Naive thymus-derived CD4-positive, alpha-beta T cell (primary cell): ENCODE data around the gene RPL27. TPM values are rescaled to one million over a fixed set of nuclear protein-coding genes. Genes with fewer than 3 reads are reported as not detected.

ENCODE experiments used
- ATAC-seq: fragments of 150-1000 bp; cut with Tn5 transposase; 2 replicates; pipeline ENCODE4 v1.10.0; 2021; ENCODE audit warnings: mild to moderate bottlenecking, moderate library complexity
- CTCF ChIA-PET: fragments of 350-600 bp; sonication (Branson Sonifier 250); formaldehyde crosslinking; loops from one replicate; lab custom pipeline; 2021; ENCODE audit warnings: antibody characterized with exemption; lab: Charles Lee
- POLR2A ChIA-PET: fragments of 350-600 bp; sonication (Branson Sonifier 250); formaldehyde crosslinking; loops from one replicate; lab custom pipeline; 2021; ENCODE audit warnings: antibody characterized with exemption, inconsistent platforms; lab: Charles Lee
- DNase-seq, 9 donors: peaks; one replicate each; pipeline versions ENCODE4 v3.0.0 to v3.0.0-alpha.2; 2020 to 2022; ENCODE audit warnings: mixed read lengths in 1 of 9
- H3K27ac ChIP-seq: one replicate; pipeline ENCODE4 v1.7.0; 2013; ENCODE audit warnings: mild to moderate bottlenecking, low read depth, low read length, moderate library complexity
- H3K27me3 ChIP-seq, 2 donors: one replicate each; pipeline ENCODE4 v1.7.0; 2013; ENCODE audit warnings: low read length in 2 of 2, mild to moderate bottlenecking in 2 of 2, moderate library complexity in 2 of 2; ENCODE audit not compliant: control insufficient read depth in 2 of 2, insufficient read depth in 2 of 2
- H3K36me3 ChIP-seq, 3 experiments: 1 replicate in 2 of 3; 2 replicates in 1 of 3; pipeline ENCODE4 v1.7.0; 2013; ENCODE audit warnings: low read length in 3 of 3, mild to moderate bottlenecking in 3 of 3, moderate library complexity in 1 of 3; ENCODE audit not compliant: insufficient read depth in 3 of 3, control insufficient read depth in 2 of 3
- H3K4me1 ChIP-seq, 2 donors: one replicate each; pipeline ENCODE4 v1.7.0; 2013; ENCODE audit warnings: low read length in 2 of 2, mild to moderate bottlenecking in 2 of 2, moderate library complexity in 1 of 2; ENCODE audit not compliant: control insufficient read depth in 2 of 2, insufficient read depth in 2 of 2
- H3K4me3 ChIP-seq: 2 replicates; pipeline ENCODE4 v1.7.0; 2013; ENCODE audit warnings: mild to moderate bottlenecking, low read length
- H3K9me3 ChIP-seq, 3 experiments: 1 replicate in 2 of 3; 2 replicates in 1 of 3; pipeline ENCODE4 v1.7.0; 2013; ENCODE audit warnings: low read length in 3 of 3; ENCODE audit not compliant: control insufficient read depth in 2 of 3
- H3K27ac Mint-ChIP-seq, 9 donors: one replicate each; pipeline ENCODE4 v1.8.0; 2020 to 2022; ENCODE audit warnings: mixed read lengths in 9 of 9, mild to moderate bottlenecking in 8 of 9, moderate library complexity in 5 of 9, inconsistent platforms in 2 of 9
- H3K27me3 Mint-ChIP-seq, 5 donors: one replicate each; pipeline ENCODE4 v1.8.0; 2021 to 2022; ENCODE audit warnings: mixed read lengths in 5 of 5, mild to moderate bottlenecking in 1 of 5
- H3K36me3 Mint-ChIP-seq, 5 donors: one replicate each; pipeline ENCODE4 v1.8.0; 2020 to 2022; ENCODE audit warnings: mixed read lengths in 5 of 5, mild to moderate bottlenecking in 3 of 5, inconsistent platforms in 1 of 5
- H3K4me1 Mint-ChIP-seq, 7 donors: one replicate each; pipeline ENCODE4 v1.8.0; 2020 to 2022; ENCODE audit warnings: mixed read lengths in 7 of 7, mild to moderate bottlenecking in 3 of 7, inconsistent platforms in 1 of 7
- H3K4me3 Mint-ChIP-seq, 10 donors: one replicate each; pipeline ENCODE4 v1.8.0; 2020 to 2022; ENCODE audit warnings: mild to moderate bottlenecking in 10 of 10, mixed read lengths in 10 of 10, moderate library complexity in 6 of 10, inconsistent platforms in 2 of 10
- H3K9me3 Mint-ChIP-seq, 11 donors: one replicate each; pipeline ENCODE4 v1.8.0; 2020 to 2022; ENCODE audit warnings: mixed read lengths in 11 of 11, mild to moderate bottlenecking in 4 of 11, inconsistent platforms in 1 of 11, moderate library complexity in 1 of 11
- intact Hi-C, 2 donors: fragments of 100-400 bp; cut with micrococcal nuclease; formaldehyde crosslinking; loops; one replicate each; pipeline ENCODE4 v1.15.1; 2023
- polyA plus RNA-seq, 2 donors: library from polyadenylated mRNA; unstranded; fragments of 300-500 nt; fragmentation: Illumina TruSeq; gene quantifications; one replicate each; pipeline ENCODE4 v1.2.3, GENCODE V29; 2021
- total RNA-seq, 6 experiments: library from RNA in 5 of 6; stranded (reverse) in 5 of 6; gene quantifications; 1 replicate in 5 of 6; 2 replicates in 1 of 6; pipeline ENCODE4 v1.2.3 and lab custom pipeline; 2021 to 2026

The RPL27 gene
- total and polyA plus RNA-seq, 7 experiments from 2014 or later = 951 to 2,713 (median 1,834) TPM

DNA sequence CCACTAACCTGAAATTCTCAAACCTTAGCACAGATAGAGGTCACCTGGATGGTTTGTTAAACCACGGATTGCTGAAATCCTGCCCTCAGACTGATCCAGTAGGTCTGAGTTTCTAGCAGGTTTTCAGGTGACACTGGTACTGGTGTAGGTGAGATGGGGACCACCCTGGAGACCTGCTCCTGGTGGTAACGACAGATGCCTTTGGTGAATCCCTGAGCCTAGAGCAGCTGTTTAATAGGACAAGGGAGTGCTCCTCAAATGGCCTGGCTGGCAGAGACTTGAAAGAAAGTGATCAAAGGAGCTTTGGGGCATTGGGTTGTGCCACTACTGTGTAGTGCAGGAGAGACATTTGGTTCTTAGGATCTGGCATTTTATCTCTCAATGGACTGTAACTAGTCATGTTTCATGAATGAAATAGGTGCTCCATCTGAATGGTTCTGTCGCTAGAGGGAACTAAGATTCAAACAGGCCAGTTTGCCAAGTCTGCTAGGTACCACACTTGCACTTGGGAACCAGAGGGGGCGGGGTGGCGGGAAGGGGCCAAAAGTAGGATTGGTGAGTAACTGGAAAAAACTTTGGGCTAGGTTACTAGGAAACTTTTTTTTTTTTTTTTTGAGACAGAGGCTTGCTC, 5.4 kb downstream of the RPL27 start:
- Histone ChIP-seq H3K36me3 (peaks cover 8 to 38% (median 10%) of the 10 kb centered on the region in 3 experiments), H3K27ac (peak overlapping the region; percentile 57), H3K27me3 (no peaks in the 10 kb centered on the region), H3K9me3 (no peaks in the 10 kb centered on the region), H3K4me3 (no peak overlapping the region), H3K4me1 (peaks cover 10 to 12% of the 10 kb centered on the region in 2 donors)
- Mint-ChIP-seq H3K27me3 (no peaks in the 10 kb centered on the region), H3K27ac (peak overlapping the region in 5 of 9 donors; percentile 14 to 29 (median 21)), H3K9me3 (no peaks in the 10 kb centered on the region), H3K4me3 (no peak overlapping the region), H3K4me1 (peaks cover 11 to 29% (median 23%) of the 10 kb centered on the region in 7 donors), H3K36me3 (peaks cover 0 to 24% (median 17%) of the 10 kb centered on the region in 5 donors)
- intact Hi-C loops = no loop called here
- ChIA-PET CTCF (interaction anchor here (0.7 to 1.2 kb wide), 2 partner anchors 104 to 336 kb away, joined by 3 read pairs; no protein-coding TSS in a partner anchor), POLR2A (no interaction called here)
- ATAC-seq = no peak
- no peak for DNase-seq

DNA sequence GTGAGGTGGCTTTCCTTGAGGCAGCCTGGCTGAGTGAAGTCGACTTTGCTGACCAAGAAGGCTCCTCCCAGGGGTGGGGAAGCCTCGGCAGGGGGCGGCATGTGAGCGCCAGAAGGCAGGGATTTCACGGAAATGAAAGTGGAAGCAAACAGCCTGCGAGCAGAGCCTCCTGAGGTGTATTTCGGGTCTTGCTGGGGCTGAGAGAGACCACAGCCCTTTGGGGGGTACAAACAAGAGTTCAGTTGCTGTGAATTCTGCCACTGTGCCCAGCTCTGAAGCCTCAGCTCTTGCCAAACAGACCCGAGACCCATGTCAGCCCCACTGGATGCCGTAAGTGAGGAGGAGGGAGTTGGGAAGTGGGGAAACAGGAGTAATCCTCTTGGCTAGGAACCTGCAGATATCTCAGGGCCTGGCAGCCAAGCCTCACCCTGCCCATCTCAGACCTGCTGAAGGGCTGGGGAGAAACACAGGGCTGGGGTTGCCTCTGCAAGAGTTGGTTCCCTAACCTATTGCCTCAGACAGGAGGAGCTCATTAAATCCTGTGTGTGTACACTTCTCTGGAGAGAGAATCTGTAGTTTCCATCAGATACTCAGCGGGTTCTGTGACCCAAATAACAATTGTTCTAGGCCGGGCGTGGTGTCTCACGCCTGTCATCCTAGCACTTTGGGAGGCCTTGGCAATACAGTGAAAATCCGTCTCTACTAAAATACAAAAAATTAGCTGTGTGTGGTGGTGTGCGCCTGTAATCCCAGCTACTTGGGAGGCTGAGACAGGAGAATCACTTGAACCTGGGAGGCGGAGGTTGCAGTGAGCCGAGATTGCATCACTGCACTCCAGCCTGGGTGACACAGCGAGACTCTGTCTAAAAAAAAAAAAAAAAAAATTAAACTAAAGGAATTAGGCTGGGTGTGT, 8.7 kb downstream of the RPL27 start, which contains the start of gene IFI35:
IFI35 (plus strand) TSS at position 146 of the 913 bp plus-strand sequence; CDS start at position 310, 164 bp downstream.
- intact Hi-C loops = loop anchor here (1.0 to 2.0 kb wide), 13 partner anchors 9 to 476 kb away; partner anchors contain the start of genes NBR1 (in 2 of the 2), BRCA1 (in 1 of the 2), DHX8 (in 1 of the 2) and PTGES3L (in 1 of the 2)
- POLR2A ChIA-PET = interaction anchor here (0.7 to 3.2 kb wide), 11 partner anchors 8 to 354 kb away, joined by 3 to 31 read pairs (median 4); partner anchors contain the start of genes RPL27, TMEM106A and VAT1
- Mint-ChIP-seq H3K36me3 (peaks cover 0 to 11% (median 4%) of the 10 kb centered on the region in 5 donors), H3K4me3 (peak within 1 kb of the TSS; percentile 86 to 100 (median 100)), H3K27me3 (no peaks in the 10 kb centered on the region), H3K4me1 (peaks cover 6 to 25% (median 24%) of the 10 kb centered on the region in 7 donors), H3K27ac (peak within 1 kb of the TSS; percentile 94 to 100 (median 100)), H3K9me3 (no peaks in the 10 kb centered on the region)
- Histone ChIP-seq H3K27ac (peak within 1 kb of the TSS; percentile 99), H3K27me3 (no peaks in the 10 kb centered on the region), H3K36me3 (peaks cover 4 to 27% (median 5%) of the 10 kb centered on the region in 3 experiments), H3K4me3 (peak within 1 kb of the TSS; percentile 97), H3K4me1 (no peaks in the 10 kb centered on the region), H3K9me3 (no peaks in the 10 kb centered on the region)
- CTCF ChIA-PET = interaction anchor here (0.6 to 1.2 kb wide), 10 partner anchors 9 to 398 kb away, joined by 3 to 10 read pairs (median 3); partner anchors contain the start of genes RETREG3, RPL27 and TMEM106A
- peak; percentile 63 to 85 (median 82) for DNase-seq
- ATAC-seq = peak; percentile 99

DNA sequence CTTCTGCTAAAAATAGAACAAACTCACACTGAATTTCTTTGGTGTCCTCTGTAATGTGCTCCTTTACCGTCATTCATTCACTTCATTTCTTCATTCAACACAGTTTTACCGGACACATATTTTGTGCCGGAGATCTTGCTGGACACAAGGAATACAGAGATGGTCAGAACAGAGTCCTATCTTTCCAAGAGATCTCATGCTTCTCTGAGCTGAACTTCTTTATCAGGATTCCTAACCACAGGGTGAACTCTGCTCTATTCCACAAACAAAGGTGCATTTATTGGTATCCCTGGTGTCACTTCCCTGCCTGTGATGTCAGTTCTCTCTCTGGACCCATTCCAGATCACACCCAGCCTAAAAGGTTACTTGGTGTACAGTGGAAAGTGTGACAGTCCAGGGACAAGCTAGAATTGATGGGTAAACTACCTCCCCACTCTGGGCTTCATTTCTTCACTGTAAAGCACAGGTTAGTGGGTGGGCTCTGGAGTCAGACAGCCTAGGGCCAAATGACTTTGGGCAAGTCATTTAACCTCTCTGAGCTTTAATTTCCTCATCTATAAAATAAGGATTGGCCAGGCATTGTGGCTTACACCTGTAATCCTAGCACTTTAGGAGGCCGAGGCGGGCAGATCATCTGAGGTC, 12.6 kb downstream of the RPL27 start:
- Histone ChIP-seq H3K36me3 (peaks cover 0 to 45% (median 6%) of the 10 kb centered on the region in 3 experiments), H3K27ac (peak overlapping the region; percentile 12), H3K27me3 (no peaks in the 10 kb centered on the region), H3K4me3 (no peak overlapping the region), H3K9me3 (no peaks in the 10 kb centered on the region), H3K4me1 (no peaks in the 10 kb centered on the region)
- Mint-ChIP-seq H3K4me1 (peaks cover 6 to 29% (median 25%) of the 10 kb centered on the region in 7 donors), H3K9me3 (no peaks in the 10 kb centered on the region), H3K36me3 (peaks cover 0 to 22% (median 0%) of the 10 kb centered on the region in 5 donors), H3K27ac (peak overlapping the region in 7 of 9 donors; percentile 17 to 65 (median 31)), H3K4me3 (peak overlapping the region in 2 of 10 donors; percentile 21 to 45), H3K27me3 (no peaks in the 10 kb centered on the region)
- ChIA-PET CTCF (interaction anchor here (0.6 to 1.9 kb wide), 2 partner anchors 12 to 14 kb away, joined by 3 to 6 read pairs; partner anchors contain the start of genes RND2 and RPL27), POLR2A (interaction anchor here (1.0 kb wide), 1 partner anchor 12 kb away, joined by 3 read pairs; the partner anchor contains the start of gene VAT1)
- DNase-seq (no peak), ATAC-seq (no peak)
- intact Hi-C loops = no loop called here

DNA sequence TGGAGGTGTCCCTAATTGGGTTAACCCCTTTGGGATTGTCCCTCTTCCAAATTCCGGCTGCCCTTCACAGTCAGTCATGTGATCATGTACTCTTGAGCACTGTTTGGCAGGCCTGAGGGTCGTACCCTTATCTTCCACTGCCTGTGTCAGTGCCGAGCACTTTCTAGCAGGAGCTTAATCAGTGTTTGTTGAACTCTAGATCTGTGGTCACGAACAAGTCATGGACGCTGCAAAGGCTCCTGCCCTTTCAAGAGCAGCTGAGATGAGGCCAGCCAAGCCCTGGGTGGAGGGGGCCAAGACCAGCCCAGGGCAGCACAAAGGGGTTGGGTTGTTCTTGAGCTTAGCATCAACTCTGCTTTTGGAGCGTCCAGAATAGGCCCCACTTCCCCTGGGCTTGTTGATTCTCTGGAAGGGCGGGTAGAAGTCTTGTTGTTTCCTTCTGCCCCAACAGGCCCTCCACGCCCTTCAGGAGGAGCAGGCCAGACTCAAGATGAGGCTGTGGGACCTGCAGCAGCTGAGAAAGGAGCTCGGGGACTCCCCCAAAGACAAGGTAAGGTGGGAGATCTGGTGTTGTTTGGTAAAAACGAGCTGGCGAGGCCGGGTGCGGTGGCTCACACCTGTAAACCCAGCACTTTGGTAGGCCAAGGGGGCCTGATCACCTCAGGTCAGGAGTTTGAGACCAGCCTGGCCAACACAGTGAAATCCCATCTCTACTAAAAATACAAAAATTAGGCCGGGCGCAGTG, 13.7 kb downstream of the RPL27 start:
- H3K4me3 ChIP-seq = no peak overlapping the region
- DNase-seq (no peak), ATAC-seq (no peak)
- no peaks in the 10 kb centered on the region for H3K9me3 Mint-ChIP-seq
- H3K27me3 Mint-ChIP-seq = no peaks in the 10 kb centered on the region
- no peak overlapping the region for H3K27ac ChIP-seq
- peak overlapping the region in 2 of 9 donors; percentile 47 to 67 for H3K27ac Mint-ChIP-seq
- peaks cover 0 to 17% (median 0%) of the 10 kb centered on the region in 5 donors for H3K36me3 Mint-ChIP-seq
- ChIA-PET POLR2A (interaction anchor here (1.1 to 2.4 kb wide), 3 partner anchors 10 to 160 kb away, joined by 4 to 12 read pairs (median 4); partner anchors contain the start of genes RPL27 and VAT1), CTCF (interaction anchor here (0.7 to 1.9 kb wide), 2 partner anchors 13 to 321 kb away, joined by 3 to 6 read pairs; partner anchors contain the start of gene RPL27)
- no peaks in the 10 kb centered on the region for H3K27me3 ChIP-seq
- intact Hi-C loops = no loop called here
- H3K9me3 ChIP-seq = no peaks in the 10 kb centered on the region
- H3K4me1 Mint-ChIP-seq = peaks cover 6 to 24% (median 18%) of the 10 kb centered on the region in 7 donors
- H3K4me1 ChIP-seq = no peaks in the 10 kb centered on the region
- H3K4me3 Mint-ChIP-seq = no peak overlapping the region
- peaks cover 0 to 45% (median 6%) of the 10 kb centered on the region in 3 experiments for H3K36me3 ChIP-seq

DNA sequence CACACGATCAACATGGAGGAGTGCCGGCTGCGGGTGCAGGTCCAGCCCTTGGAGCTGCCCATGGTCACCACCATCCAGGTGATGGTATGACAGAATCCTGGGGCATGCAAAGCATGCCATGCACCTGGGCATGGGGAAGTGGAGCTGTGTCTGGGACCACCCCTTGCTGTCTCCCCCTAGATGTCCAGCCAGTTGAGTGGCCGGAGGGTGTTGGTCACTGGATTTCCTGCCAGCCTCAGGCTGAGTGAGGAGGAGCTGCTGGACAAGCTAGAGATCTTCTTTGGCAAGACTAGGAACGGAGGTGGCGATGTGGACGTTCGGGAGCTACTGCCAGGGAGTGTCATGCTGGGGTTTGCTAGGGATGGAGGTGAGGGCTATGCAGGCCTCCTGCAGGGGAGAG, 15.1 kb downstream of the RPL27 start:
- ATAC-seq (no peak), DNase-seq (no peak)
- Mint-ChIP-seq H3K36me3 (peaks cover 0 to 16% (median 0%) of the 10 kb centered on the region in 5 donors), H3K4me3 (no peak overlapping the region), H3K9me3 (no peaks in the 10 kb centered on the region), H3K27me3 (no peaks in the 10 kb centered on the region), H3K4me1 (peaks cover 6 to 26% (median 15%) of the 10 kb centered on the region in 7 donors), H3K27ac (no peak overlapping the region)
- Histone ChIP-seq H3K9me3 (no peaks in the 10 kb centered on the region), H3K36me3 (peaks cover 0 to 45% (median 6%) of the 10 kb centered on the region in 3 experiments), H3K4me1 (no peaks in the 10 kb centered on the region), H3K27ac (no peak overlapping the region), H3K4me3 (no peak overlapping the region), H3K27me3 (no peaks in the 10 kb centered on the region)
- ChIA-PET POLR2A (interaction anchor here (0.9 to 2.4 kb wide), 3 partner anchors 11 to 159 kb away, joined by 3 to 12 read pairs (median 4); partner anchors contain the start of gene RPL27), CTCF (no interaction called here)
- intact Hi-C loops = no loop called here
